Measurements from ENCODE around the gene BACH2. TPM values are rescaled to one million over a fixed set of nuclear protein-coding genes. Genes with fewer than 3 reads are reported as not detected.

Gene BACH2
- polyA plus RNA-seq, 1 of the 3 experiments (the other 2 are of a cell fraction): 0.46 TPM

GRCh38 chr6:89965441-89966227 is 331.0 kb downstream of the BACH2 start:
- 75% methylated on average over 2 of the region's 2 CpGs for WGBS (ENCODE audit: low lambda C conversion rate)
- no peak overlapping the region for H3K4me2 ChIP-seq

GRCh38 chr6:89963391-89963790 is 333.3 kb downstream of the BACH2 start:
- Histone ChIP-seq H4K20me1 (ENCODE audit: insufficient read depth) (no peaks in the 10 kb centered on the region), H3K36me3 (replicated peaks in 1 of 2; ENCODE audit: control insufficient read depth in 1 of 2, insufficient read depth in 2 of 2, low read length in 1 of 2) (no peaks in the 10 kb centered on the region), H3K9me3 (no peaks in the 10 kb centered on the region), H3K4me1 (ENCODE audit: control insufficient read depth in 1 of 2, insufficient read depth in 2 of 2, low read depth in 1 of 2, low read length in 1 of 2) (peaks cover 0 to 12% of the 10 kb centered on the region in 2 experiments; a peak in 2 of 4 replicates), H3K4me2 (no peak overlapping the region), H3K9ac (no peak overlapping the region), H3F3A (replicated peaks; ENCODE audit: insufficient read depth) (no peaks in the 10 kb centered on the region), H3K4me3 (ENCODE audit: low read depth in 2 of 2, low read length in 1 of 2) (no peak overlapping the region), H3K9me2 (no peaks in the 10 kb centered on the region), H3K27me3 (ENCODE audit: insufficient read depth) (0 out of 2 replicates have a peak, but pooled peaks cover 5% of the 10 kb centered on the region), H2AFZ (ENCODE audit: low read depth) (no peak overlapping the region), H3K27ac (ENCODE audit: low read depth in 2 of 2, low read length in 1 of 2) (no peak overlapping the region), H3K79me2 (ENCODE audit: insufficient read depth) (no peaks in the 10 kb centered on the region)
- ChIA-PET POLR2A (no interaction called here), CTCF (no interaction called here)
- DNase-seq: no peak
- 82% methylated on average over 3 of the region's 3 CpGs for WGBS (ENCODE audit: low lambda C conversion rate)
- TF ChIP-seq RCOR1 (IDR thresholded peaks at IDR 0.05; ENCODE audit: low read length): no peak
- TF ChIP-seq JUND (IDR thresholded peaks at IDR 0.05): no peak
- TF ChIP-seq MEF2A (IDR thresholded peaks at IDR 0.05; ENCODE audit: borderline replicate concordance, low read depth): no peak
- TF ChIP-seq IRF3 (IDR thresholded peaks at IDR 0.05; ENCODE audit: low read depth, low read length): no peak
- TF ChIP-seq TCF12 (IDR thresholded peaks at IDR 0.05): no peak
- no peak for TF ChIP-seq MXI1 (IDR thresholded peaks at IDR 0.05; ENCODE audit: low read depth, low read length)
- no peak for TF ChIP-seq GATA2 (CRISPR knock-in tag; IDR thresholded peaks at IDR 0.05)
- TF ChIP-seq GABPA (IDR thresholded peaks at IDR 0.05; ENCODE audit: low read depth): no peak
- no peak for TF ChIP-seq TEAD4 (IDR thresholded peaks at IDR 0.05; ENCODE audit: borderline replicate concordance, insufficient read depth)
- TF ChIP-seq ZBTB33 (IDR thresholded peaks at IDR 0.05; ENCODE audit: borderline replicate concordance, low read depth): no peak

More at GRCh38 chr6:89965441-89966227, 331.0 kb downstream of the BACH2 start:
- Histone ChIP-seq H2AFZ (ENCODE audit: low read depth) (no peak overlapping the region), H3K9me3 (no peaks in the 10 kb centered on the region), H3K4me3 (ENCODE audit: low read depth in 2 of 2, low read length in 1 of 2) (no peak overlapping the region), H3F3A (replicated peaks; ENCODE audit: insufficient read depth) (no peaks in the 10 kb centered on the region), H3K79me2 (ENCODE audit: insufficient read depth) (no peaks in the 10 kb centered on the region), H3K4me1 (ENCODE audit: control insufficient read depth in 1 of 2, insufficient read depth in 2 of 2, low read depth in 1 of 2, low read length in 1 of 2) (peaks cover 0 to 21% of the 10 kb centered on the region in 2 experiments; a peak in 2 of 4 replicates), H3K9ac (no peak overlapping the region), H3K27me3 (ENCODE audit: insufficient read depth) (0 out of 2 replicates have a peak, but pooled peaks cover 5% of the 10 kb centered on the region), H4K20me1 (ENCODE audit: insufficient read depth) (no peaks in the 10 kb centered on the region), H3K36me3 (replicated peaks in 1 of 2; ENCODE audit: control insufficient read depth in 1 of 2, insufficient read depth in 2 of 2, low read length in 1 of 2) (no peaks in the 10 kb centered on the region), H3K27ac (ENCODE audit: low read depth in 2 of 2, low read length in 1 of 2) (peak overlapping the region in 1 of 2 experiments; percentile 95; a peak in 2 of 4 replicates), H3K9me2 (no peaks in the 10 kb centered on the region)
- TF ChIP-seq IRF3 (IDR thresholded peaks at IDR 0.05; ENCODE audit: low read depth, low read length) (no peak), TEAD4 (IDR thresholded peaks at IDR 0.05; ENCODE audit: borderline replicate concordance, insufficient read depth) (no peak), MXI1 (IDR thresholded peaks at IDR 0.05; ENCODE audit: low read depth, low read length) (no peak), NFIC (IDR thresholded peaks at IDR 0.05; ENCODE audit: borderline replicate concordance) (no peak), CHD2 (IDR thresholded peaks at IDR 0.05; ENCODE audit: low read length, partially characterized antibody) (no peak), USF1 (IDR thresholded peaks at IDR 0.05; ENCODE audit: borderline replicate concordance, low read depth) (no peak), RFX5 (IDR thresholded peaks at IDR 0.05; ENCODE audit: low read length) (no peak), PBX3 (IDR thresholded peaks at IDR 0.05) (no peak), FOXJ3 (CRISPR knock-in tag; IDR thresholded peaks at IDR 0.05) (no peak), GATA2 (CRISPR knock-in tag; IDR thresholded peaks at IDR 0.05) (no peak), NRF1 (IDR thresholded peaks at IDR 0.05; ENCODE audit: low read depth, low read length) (no peak)
- DNase-seq: no peak
- ChIA-PET CTCF (interaction anchor here (0.8 to 2.8 kb wide), 10 partner anchors 9 to 514 kb away, joined by 3 to 28 read pairs (median 6); no protein-coding TSS in a partner anchor), POLR2A (interaction anchor here (1.1 to 1.5 kb wide), 5 partner anchors 12 to 330 kb away, joined by 3 to 11 read pairs (median 4); no protein-coding TSS in a partner anchor)

Data from SK-N-SH (cell line).